ENCODE data around the gene ACTR1A. TPM values are rescaled to one million over a fixed set of nuclear protein-coding genes. Genes with fewer than 3 reads are reported as not detected.
A peak's percentile ranks its signal among the peaks of the same experiment; 100 is the strongest.

The ACTR1A gene
- total RNA-seq, 1 experiment from 2014 or later, result 82.1 TPM

DNA sequence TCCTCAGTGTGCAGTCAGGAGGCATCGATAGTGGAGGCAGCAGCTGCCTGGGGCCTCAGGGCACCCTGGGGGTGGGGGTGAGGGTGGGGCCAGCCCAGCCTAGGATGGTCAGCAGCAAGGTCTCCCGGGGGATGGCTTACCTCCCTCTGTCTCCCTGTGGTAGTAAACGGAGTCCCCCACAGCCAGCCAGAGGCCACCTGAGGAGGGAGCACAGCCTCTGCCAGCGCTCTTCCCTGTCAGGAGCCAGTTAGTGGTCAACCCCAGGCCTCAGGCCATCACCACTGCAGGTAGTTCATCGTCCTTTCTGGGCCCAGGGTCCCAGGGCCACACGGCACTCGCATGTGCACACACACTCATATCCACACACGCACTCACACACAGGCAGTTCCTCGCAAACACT, 22.1 kb downstream of the ACTR1A start:
- Mint-ChIP-seq H3K27me3 (ENCODE audit: low read depth) (no peaks in the 10 kb centered on the region; the same call in 1 of the 2 replicates), H3K4me1 (no peaks in the 10 kb centered on the region), H3K4me3 (no peak overlapping the region), H3K27ac (0 out of 7 replicates have a peak overlapping the region, but pooled peaks of 1 of the 3 experiments have one; percentile 33), H3K36me3 (ENCODE audit: insufficient read depth in 1 of 3, low read depth in 3 of 3) (peaks cover 23 to 63% (median 62%) of the 10 kb centered on the region in 3 experiments), H3K9me3 (no peaks in the 10 kb centered on the region)
- Histone ChIP-seq H2BK20ac (ENCODE audit: low read depth, low read length, poor library complexity, severe bottlenecking) (no peak overlapping the region), H3K9me3 (ENCODE audit: control insufficient read depth, low read depth, low read length) (no peaks in the 10 kb centered on the region), H4K20me1 (ENCODE audit: control insufficient read depth, insufficient read depth, insufficient read length) (no peaks in the 10 kb centered on the region), H3T11ph (ENCODE audit: low read length) (no peak overlapping the region), H3K79me2 (ENCODE audit: insufficient read depth, low read length) (no peaks in the 10 kb centered on the region), H3K23me2 (ENCODE audit: insufficient read length, low read depth, low read length, poor library complexity, severe bottlenecking) (no peaks in the 10 kb centered on the region), H4K8ac (replicated peaks; ENCODE audit: insufficient read length, low read depth, low read length) (no peak overlapping the region), H2BK120ac (ENCODE audit: low read depth, low read length, poor library complexity, severe bottlenecking) (no peak overlapping the region), H3K79me1 (ENCODE audit: insufficient read depth, low read depth, low read length, poor library complexity, severe bottlenecking) (no peaks in the 10 kb centered on the region), H3K9ac (ENCODE audit: extremely low read depth, insufficient read length, low read length) (no peak overlapping the region), H2BK12ac (ENCODE audit: insufficient read length, low read depth, low read length) (no peak overlapping the region), H2AK5ac (ENCODE audit: insufficient read length, low read length) (no peak overlapping the region), H4K91ac (ENCODE audit: insufficient read length, low read depth, low read length) (no peak overlapping the region), H3K18ac (ENCODE audit: insufficient read length, low read depth, low read length) (no peak overlapping the region), H3K27me3 (ENCODE audit: insufficient read depth, low read length) (no peaks in the 10 kb centered on the region), H3K4me2 (ENCODE audit: insufficient read depth, insufficient read length, low read length) (no peak overlapping the region), H2AFZ (ENCODE audit: low read length) (no peak overlapping the region), H3K23ac (ENCODE audit: insufficient read length, low read depth, low read length) (no peak overlapping the region), H2BK15ac (ENCODE audit: low read depth, low read length) (no peak overlapping the region), H2BK5ac (ENCODE audit: insufficient read length, low read length) (no peak overlapping the region), H3K27ac (ENCODE audit: insufficient read length, low read depth, low read length) (no peak overlapping the region), H3K56ac (ENCODE audit: insufficient read length, low read depth, low read length) (no peak overlapping the region), H3K4ac (ENCODE audit: low read depth, low read length) (no peak overlapping the region), H3K4me1 (ENCODE audit: insufficient read depth, low read length) (no peaks in the 10 kb centered on the region), H3K14ac (ENCODE audit: insufficient read depth, low read length) (no peak overlapping the region), H4K5ac (ENCODE audit: insufficient read length, low read depth, low read length) (no peak overlapping the region)
- DNase-seq, result no peak
- WGBS (ENCODE audit: extremely low coverage, insufficient read length, low lambda C conversion rate), result no CpG with 5 or more reads among the region's 9 CpGs
- TF ChIP-seq, protein P1, sequence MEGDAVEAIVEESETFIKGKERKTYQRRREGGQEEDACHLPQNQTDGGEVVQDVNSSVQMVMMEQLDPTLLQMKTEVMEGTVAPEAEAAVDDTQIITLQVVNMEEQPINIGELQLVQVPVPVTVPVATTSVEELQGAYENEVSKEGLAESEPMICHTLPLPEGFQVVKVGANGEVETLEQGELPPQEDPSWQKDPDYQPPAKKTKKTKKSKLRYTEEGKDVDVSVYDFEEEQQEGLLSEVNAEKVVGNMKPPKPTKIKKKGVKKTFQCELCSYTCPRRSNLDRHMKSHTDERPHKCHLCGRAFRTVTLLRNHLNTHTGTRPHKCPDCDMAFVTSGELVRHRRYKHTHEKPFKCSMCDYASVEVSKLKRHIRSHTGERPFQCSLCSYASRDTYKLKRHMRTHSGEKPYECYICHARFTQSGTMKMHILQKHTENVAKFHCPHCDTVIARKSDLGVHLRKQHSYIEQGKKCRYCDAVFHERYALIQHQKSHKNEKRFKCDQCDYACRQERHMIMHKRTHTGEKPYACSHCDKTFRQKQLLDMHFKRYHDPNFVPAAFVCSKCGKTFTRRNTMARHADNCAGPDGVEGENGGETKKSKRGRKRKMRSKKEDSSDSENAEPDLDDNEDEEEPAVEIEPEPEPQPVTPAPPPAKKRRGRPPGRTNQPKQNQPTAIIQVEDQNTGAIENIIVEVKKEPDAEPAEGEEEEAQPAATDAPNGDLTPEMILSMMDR (conservative IDR thresholded peaks at IDR 0.05), result no peak

Measured in H9 (cell line).